Caco-2 (cell line): ENCODE data around the gene CACNA1H. TPM values are rescaled to one million over a fixed set of nuclear protein-coding genes. Genes with fewer than 3 reads are reported as not detected.

Source experiments
- BruUV-seq: library from RNA; stranded (reverse); fragments of 400-500 nt; replicated peaks from 2 replicates; lab custom pipeline; 2021; lab: Mats Ljungman, UMichigan
- CTCF ChIA-PET: fragments of 300-600 bp; sonication (Branson Sonifier 250); formaldehyde crosslinking; loops from one replicate; lab custom pipeline; 2022; ENCODE audit warnings: antibody characterized with exemption; lab: Charles Lee
- POLR2A ChIA-PET: fragments of 300-600 bp; sonication (Branson Sonifier 250); formaldehyde crosslinking; loops from one replicate; lab custom pipeline; 2022; ENCODE audit warnings: antibody characterized with exemption; lab: Charles Lee
- DNase-seq, 2 experiments: peaks; one replicate each; pipeline versions ENCODE4 v3.0.0 to v3.0.0-alpha.2; 2020 to 2022
- H3K27me3 ChIP-seq: replicated peaks from 2 replicates; pipeline ENCODE4 v1.6.0; 2011; ENCODE audit warnings: low read length; ENCODE audit not compliant: control insufficient read depth, insufficient read depth
- H3K36me3 ChIP-seq: 2 replicates; pipeline ENCODE4 v1.5.1; 2011; ENCODE audit warnings: low read length; ENCODE audit not compliant: control insufficient read depth, insufficient read depth
- H3K4me1 ChIP-seq: fragments of 250-450 bp; sonication (Bioruptor Pico); 2 replicates; pipeline ENCODE4 v1.5.1; 2020; ENCODE audit warnings: mild to moderate bottlenecking
- H3K4me3 ChIP-seq: 2 replicates; pipeline ENCODE4 v1.5.1; 2011; ENCODE audit warnings: low read depth, mild to moderate bottlenecking, control low read depth, low read length
- H3K9me3 ChIP-seq: fragments of 250-450 bp; sonication (Bioruptor Pico); 2 replicates; pipeline ENCODE4 v1.5.1; 2020; ENCODE audit warnings: mild to moderate bottlenecking, moderate library complexity
- H3K27ac Mint-ChIP-seq: one replicate; pipeline ENCODE4 v1.8.0; 2022; ENCODE audit warnings: mixed read lengths; ENCODE audit not compliant: unreplicated experiment
- H3K27me3 Mint-ChIP-seq: one replicate; pipeline ENCODE4 v1.8.0; 2022; ENCODE audit warnings: mixed read lengths; ENCODE audit not compliant: insufficient read depth, unreplicated experiment
- H3K36me3 Mint-ChIP-seq: one replicate; pipeline ENCODE4 v1.8.0; 2022; ENCODE audit warnings: mild to moderate bottlenecking, mixed read lengths; ENCODE audit not compliant: insufficient read depth, unreplicated experiment
- H3K4me1 Mint-ChIP-seq: one replicate; pipeline ENCODE4 v1.8.0; 2022; ENCODE audit warnings: low read depth, mixed read lengths; ENCODE audit not compliant: unreplicated experiment
- H3K4me3 Mint-ChIP-seq: one replicate; pipeline ENCODE4 v1.8.0; 2022; ENCODE audit warnings: mild to moderate bottlenecking, moderate library complexity, mixed read lengths; ENCODE audit not compliant: unreplicated experiment
- H3K9me3 Mint-ChIP-seq: one replicate; pipeline ENCODE4 v1.8.0; 2022; ENCODE audit warnings: mixed read lengths; ENCODE audit not compliant: unreplicated experiment
- intact Hi-C: fragments of 100-400 bp; cut with micrococcal nuclease; formaldehyde crosslinking; loops from one replicate; pipeline ENCODE4 v1.10.0; 2022; ENCODE audit not compliant: unreplicated experiment
- total RNA-seq: library from RNA; stranded (reverse); gene quantifications from 2 replicates; pipeline ENCODE4 v1.2.3, GENCODE V29; 2022
- TF ChIP-seq, protein P1 (sequence below), 2 experiments: fragments of 200-600 bp in 1 of 2; IDR thresholded peaks; 1 replicate in 1 of 2; 2 replicates in 1 of 2; pipeline versions ENCODE4 v1.5.1 to v1.8.0; 2011 to 2022; ENCODE audit warnings: antibody characterized with exemption in 1 of 2, control low read depth in 1 of 2, inconsistent platforms in 1 of 2, low read depth in 1 of 2, low read length in 1 of 2, mild to moderate bottlenecking in 1 of 2, moderate library complexity in 1 of 2; ENCODE audit not compliant: insufficient read depth in 1 of 2, severe bottlenecking in 1 of 2, unreplicated experiment in 1 of 2

CACNA1H gene
- total RNA-seq, 1 experiment from 2014 or later, result 5.1 TPM

DNA sequence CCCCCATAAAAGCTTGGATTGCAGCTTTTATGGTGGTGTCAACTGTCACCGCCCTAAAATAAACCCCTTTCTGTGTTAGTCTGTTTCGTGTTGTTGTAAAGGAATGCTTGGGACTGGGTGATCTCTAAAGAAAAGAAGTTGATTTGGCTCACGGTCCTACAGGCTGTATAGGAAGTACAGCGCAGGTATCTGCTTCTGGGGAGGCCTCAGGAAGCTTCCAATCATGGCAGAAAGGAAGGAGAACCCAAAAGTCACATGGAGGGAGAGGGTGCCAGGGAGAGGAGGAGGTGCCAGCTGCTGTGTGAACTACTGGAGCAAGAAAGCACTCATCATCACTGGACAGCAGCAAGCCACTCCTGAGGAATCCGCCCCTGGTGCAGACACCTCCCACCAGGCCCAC is 5.9 kb upstream of the CACNA1H start:
- H3K27ac Mint-ChIP-seq, result no peak overlapping the region
- no peaks in the 10 kb centered on the region for H3K4me1 Mint-ChIP-seq
- H3K4me3 ChIP-seq, result no peak overlapping the region
- H3K27me3 ChIP-seq, result no peaks in the 10 kb centered on the region
- H3K4me3 Mint-ChIP-seq, result no peak overlapping the region
- no peaks in the 10 kb centered on the region for H3K9me3 ChIP-seq
- H3K36me3 Mint-ChIP-seq, result no peaks in the 10 kb centered on the region
- CTCF ChIA-PET, result interaction anchor here (0.6 kb wide), 1 partner anchor 25 kb away, joined by 3 read pairs; no protein-coding TSS in a partner anchor
- no TSS peak for BruUV-seq
- POLR2A ChIA-PET, result no interaction called here
- TF ChIP-seq, protein P1, sequence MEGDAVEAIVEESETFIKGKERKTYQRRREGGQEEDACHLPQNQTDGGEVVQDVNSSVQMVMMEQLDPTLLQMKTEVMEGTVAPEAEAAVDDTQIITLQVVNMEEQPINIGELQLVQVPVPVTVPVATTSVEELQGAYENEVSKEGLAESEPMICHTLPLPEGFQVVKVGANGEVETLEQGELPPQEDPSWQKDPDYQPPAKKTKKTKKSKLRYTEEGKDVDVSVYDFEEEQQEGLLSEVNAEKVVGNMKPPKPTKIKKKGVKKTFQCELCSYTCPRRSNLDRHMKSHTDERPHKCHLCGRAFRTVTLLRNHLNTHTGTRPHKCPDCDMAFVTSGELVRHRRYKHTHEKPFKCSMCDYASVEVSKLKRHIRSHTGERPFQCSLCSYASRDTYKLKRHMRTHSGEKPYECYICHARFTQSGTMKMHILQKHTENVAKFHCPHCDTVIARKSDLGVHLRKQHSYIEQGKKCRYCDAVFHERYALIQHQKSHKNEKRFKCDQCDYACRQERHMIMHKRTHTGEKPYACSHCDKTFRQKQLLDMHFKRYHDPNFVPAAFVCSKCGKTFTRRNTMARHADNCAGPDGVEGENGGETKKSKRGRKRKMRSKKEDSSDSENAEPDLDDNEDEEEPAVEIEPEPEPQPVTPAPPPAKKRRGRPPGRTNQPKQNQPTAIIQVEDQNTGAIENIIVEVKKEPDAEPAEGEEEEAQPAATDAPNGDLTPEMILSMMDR (IDR thresholded peaks at IDR 0.05; ENCODE audit: insufficient read depth in 1 of 2, low read depth in 1 of 2, low read length in 1 of 2, severe bottlenecking in 1 of 2, unreplicated experiment in 1 of 2), result no peak
- peaks cover 1% of the 10 kb centered on the region for H3K27me3 Mint-ChIP-seq
- H3K9me3 Mint-ChIP-seq, result no peaks in the 10 kb centered on the region
- H3K36me3 ChIP-seq, result no peaks in the 10 kb centered on the region
- intact Hi-C loops, result no loop called here
- no peaks in the 10 kb centered on the region for H3K4me1 ChIP-seq
- no peak for DNase-seq

DNA sequence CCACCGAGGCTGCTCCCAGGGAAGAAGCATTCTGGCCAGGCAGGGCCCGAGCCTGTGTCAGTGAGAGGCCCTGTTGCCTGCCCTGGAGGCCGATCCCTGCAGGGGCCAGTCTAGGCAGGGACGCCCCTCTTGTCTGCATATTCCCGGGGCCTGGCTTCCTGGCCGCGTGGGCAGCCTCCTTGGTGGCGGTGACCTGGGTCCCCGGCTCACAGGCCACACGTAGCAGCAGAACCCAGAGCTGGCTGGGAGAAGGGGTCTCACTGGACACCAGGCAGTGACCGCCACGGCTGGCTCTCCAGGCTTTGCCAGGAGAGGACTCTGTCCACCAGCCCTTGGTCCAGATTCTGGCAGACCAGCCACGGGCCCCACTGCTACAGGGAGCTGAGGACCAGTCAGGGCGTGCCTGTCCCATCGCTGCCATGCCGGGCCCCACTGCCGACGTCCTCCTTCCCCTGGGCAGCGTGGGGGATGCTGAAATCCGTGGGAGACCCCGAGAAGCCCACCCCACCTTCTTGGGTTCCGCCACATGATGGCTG is 3.7 kb upstream of the CACNA1H start:
- Histone ChIP-seq H3K9me3 (no peaks in the 10 kb centered on the region), H3K36me3 (no peaks in the 10 kb centered on the region), H3K27me3 (no peaks in the 10 kb centered on the region), H3K4me3 (no peak overlapping the region), H3K4me1 (no peaks in the 10 kb centered on the region)
- BruUV-seq, result no TSS peak
- TF ChIP-seq, protein P1 (IDR thresholded peaks at IDR 0.05; ENCODE audit: insufficient read depth in 1 of 2, low read depth in 1 of 2, low read length in 1 of 2, severe bottlenecking in 1 of 2, unreplicated experiment in 1 of 2), result no peak
- intact Hi-C loops, result no loop called here
- ChIA-PET POLR2A (no interaction called here), CTCF (no interaction called here)
- Mint-ChIP-seq H3K36me3 (no peaks in the 10 kb centered on the region), H3K9me3 (no peaks in the 10 kb centered on the region), H3K27ac (no peak overlapping the region), H3K4me1 (no peaks in the 10 kb centered on the region), H3K27me3 (no peaks in the 10 kb centered on the region), H3K4me3 (no peak overlapping the region)
- no peak for DNase-seq

DNA sequence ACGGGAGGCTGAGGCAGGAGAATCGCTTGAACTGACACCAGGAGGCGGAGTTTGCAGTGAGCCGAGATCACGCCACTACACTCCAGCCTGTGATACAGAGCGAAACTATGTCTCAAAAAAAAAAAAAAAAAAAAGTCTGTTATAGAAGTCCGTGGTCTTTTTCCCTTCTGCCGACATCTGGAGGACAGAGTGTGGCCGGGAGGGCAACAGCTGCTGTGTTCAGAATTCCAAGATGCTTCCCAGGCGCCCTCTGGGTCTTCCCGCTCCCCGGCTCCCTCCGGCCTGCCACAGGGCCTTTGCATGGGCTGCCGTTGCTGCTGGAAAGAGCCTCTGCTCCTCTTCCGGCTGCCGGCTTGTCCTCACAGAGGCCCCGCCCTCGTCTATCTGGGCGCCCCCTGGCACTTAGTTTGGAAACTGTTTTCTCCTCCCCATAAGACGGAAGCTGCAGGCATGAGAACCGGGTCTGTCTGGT is 2.4 kb upstream of the CACNA1H start:
- no peaks in the 10 kb centered on the region for H3K9me3 ChIP-seq
- Mint-ChIP-seq H3K27me3 (no peaks in the 10 kb centered on the region), H3K27ac (no peak overlapping the region), H3K4me3 (no peak overlapping the region), H3K36me3 (peaks cover 6% of the 10 kb centered on the region), H3K4me1 (no peaks in the 10 kb centered on the region), H3K9me3 (no peaks in the 10 kb centered on the region)
- no peaks in the 10 kb centered on the region for H3K27me3 ChIP-seq
- peak in 1 of 2 experiments; percentile 28 for DNase-seq
- peaks cover 10% of the 10 kb centered on the region for H3K4me1 ChIP-seq
- BruUV-seq, result no TSS peak
- H3K4me3 ChIP-seq, result no peak overlapping the region
- intact Hi-C loops, result no loop called here
- H3K36me3 ChIP-seq, result no peaks in the 10 kb centered on the region
- ChIA-PET POLR2A (no interaction called here), CTCF (no interaction called here)
- TF ChIP-seq, protein P1 (IDR thresholded peaks at IDR 0.05; ENCODE audit: insufficient read depth in 1 of 2, low read depth in 1 of 2, low read length in 1 of 2, severe bottlenecking in 1 of 2, unreplicated experiment in 1 of 2), result peak in 1 of 2 experiments; percentile 3
